Lower lobe of right lung (tissue), 2 donors: ENCODE data around the gene YWHAB. TPM values are rescaled to one million over a fixed set of nuclear protein-coding genes. Genes with fewer than 3 reads are reported as not detected.

ENCODE experiments used
- ATAC-seq, 2 donors: fragments of 200-7000 bp; cut with Tn5 transposase; one replicate each; pipeline ENCODE4 v1.9.1; 2020 to 2022; ENCODE audit warnings: mild to moderate bottlenecking in 2 of 2, moderate library complexity in 2 of 2
- DNase-seq: peaks from one replicate; pipeline ENCODE4 v3.0.0-alpha.2; 2020
- H3K27ac ChIP-seq: fragments of 200-600 bp; one replicate; pipeline ENCODE4 v1.8.0; 2022
- H3K27me3 ChIP-seq: fragments of 200-600 bp; one replicate; pipeline ENCODE4 v1.8.0; 2022; ENCODE audit warnings: low read depth
- H3K36me3 ChIP-seq: fragments of 200-600 bp; one replicate; pipeline ENCODE4 v1.8.0; 2022; ENCODE audit warnings: mild to moderate bottlenecking
- H3K4me1 ChIP-seq: fragments of 200-600 bp; one replicate; pipeline ENCODE4 v1.8.0; 2022
- H3K4me3 ChIP-seq: fragments of 200-600 bp; one replicate; pipeline ENCODE4 v1.8.0; 2022; ENCODE audit warnings: mild to moderate bottlenecking
- H3K9me3 ChIP-seq: fragments of 200-600 bp; one replicate; pipeline ENCODE4 v1.8.0; 2022
- intact Hi-C: fragments of 100-400 bp; cut with DNase I; formaldehyde crosslinking; loops from one replicate; pipeline ENCODE4 v1.11.0; 2022
- total RNA-seq: library from RNA; stranded (reverse); fragmentation: NEBNext Ultra II Directional; extraction: Animal tissue kit (Norgen Biotek cat#: 25700); gene quantifications from one replicate; pipeline ENCODE4 v1.2.1, GENCODE V29; 2021
- TF ChIP-seq, protein P1 (sequence below): fragments of 200-600 bp; IDR thresholded peaks from one replicate; pipeline ENCODE4 v1.8.0; 2022; ENCODE audit warnings: antibody characterized with exemption, mild to moderate bottlenecking
- donor health status: DM: no; HTN: yes; CAD: no; lungs with severe emphysema.

The YWHAB gene
- total RNA-seq, 1 donor from 2014 or later: 193 TPM

- DNase-seq: no peak
- H3K27ac ChIP-seq: no peak overlapping the region
- H3K4me1 ChIP-seq: peaks cover 80% of the 10 kb centered on the region
- H3K27me3 ChIP-seq: no peaks in the 10 kb centered on the region
- TF ChIP-seq, protein P1, sequence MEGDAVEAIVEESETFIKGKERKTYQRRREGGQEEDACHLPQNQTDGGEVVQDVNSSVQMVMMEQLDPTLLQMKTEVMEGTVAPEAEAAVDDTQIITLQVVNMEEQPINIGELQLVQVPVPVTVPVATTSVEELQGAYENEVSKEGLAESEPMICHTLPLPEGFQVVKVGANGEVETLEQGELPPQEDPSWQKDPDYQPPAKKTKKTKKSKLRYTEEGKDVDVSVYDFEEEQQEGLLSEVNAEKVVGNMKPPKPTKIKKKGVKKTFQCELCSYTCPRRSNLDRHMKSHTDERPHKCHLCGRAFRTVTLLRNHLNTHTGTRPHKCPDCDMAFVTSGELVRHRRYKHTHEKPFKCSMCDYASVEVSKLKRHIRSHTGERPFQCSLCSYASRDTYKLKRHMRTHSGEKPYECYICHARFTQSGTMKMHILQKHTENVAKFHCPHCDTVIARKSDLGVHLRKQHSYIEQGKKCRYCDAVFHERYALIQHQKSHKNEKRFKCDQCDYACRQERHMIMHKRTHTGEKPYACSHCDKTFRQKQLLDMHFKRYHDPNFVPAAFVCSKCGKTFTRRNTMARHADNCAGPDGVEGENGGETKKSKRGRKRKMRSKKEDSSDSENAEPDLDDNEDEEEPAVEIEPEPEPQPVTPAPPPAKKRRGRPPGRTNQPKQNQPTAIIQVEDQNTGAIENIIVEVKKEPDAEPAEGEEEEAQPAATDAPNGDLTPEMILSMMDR: no peak
- no peak overlapping the region for H3K4me3 ChIP-seq
- no peaks in the 10 kb centered on the region for H3K9me3 ChIP-seq
- H3K36me3 ChIP-seq: peaks cover 12% of the 10 kb centered on the region
- intact Hi-C loops: no loop called here
- ATAC-seq: peak in 1 of 2 donors; percentile 23
These were observed 11.6 kb downstream of the YWHAB start for GRCh38 chr20:44897133-44897532.

- peaks cover 44% of the 10 kb centered on the region for H3K36me3 ChIP-seq
- intact Hi-C loops: no loop called here
- H3K4me3 ChIP-seq: no peak overlapping the region
- TF ChIP-seq, protein P1: no peak
- no peaks in the 10 kb centered on the region for H3K27me3 ChIP-seq
- H3K27ac ChIP-seq: no peak overlapping the region
- H3K9me3 ChIP-seq: no peaks in the 10 kb centered on the region
- ATAC-seq (peak in 1 of 2 donors; percentile 31), DNase-seq (no peak)
- peaks cover 51% of the 10 kb centered on the region for H3K4me1 ChIP-seq
These were observed 14.8 kb downstream of the YWHAB start for GRCh38 chr20:44900231-44900854.

DNA sequence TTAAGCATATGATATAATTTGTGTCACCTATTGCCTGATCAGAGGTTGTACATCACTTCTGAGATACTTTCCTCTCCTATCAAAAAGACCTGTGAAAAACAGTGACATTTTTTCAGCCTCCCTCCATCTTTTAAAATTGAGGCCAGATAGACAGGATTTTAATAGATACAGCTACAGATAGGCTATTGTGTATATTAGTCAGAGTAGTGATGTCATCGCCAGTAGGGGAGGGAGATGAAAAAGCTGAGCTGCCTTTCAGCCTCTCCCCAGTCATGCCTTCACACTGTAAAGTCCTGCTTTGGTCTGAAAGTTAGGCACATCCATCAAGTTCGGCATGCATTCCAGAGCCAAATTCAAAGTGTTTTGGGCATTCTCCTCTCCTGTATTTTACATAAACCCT lies 16.5 kb downstream of the YWHAB start:
- intact Hi-C loops: no loop called here
- DNase-seq: no peak
- no peak overlapping the region for H3K4me3 ChIP-seq
- ATAC-seq: no peak
- H3K27ac ChIP-seq: no peak overlapping the region
- H3K36me3 ChIP-seq: peaks cover 60% of the 10 kb centered on the region
- no peaks in the 10 kb centered on the region for H3K9me3 ChIP-seq
- no peaks in the 10 kb centered on the region for H3K27me3 ChIP-seq
- peaks cover 35% of the 10 kb centered on the region for H3K4me1 ChIP-seq
- TF ChIP-seq, protein P1: no peak

- TF ChIP-seq, protein P1: no peak
- Histone ChIP-seq H3K9me3 (no peaks in the 10 kb centered on the region), H3K27me3 (no peaks in the 10 kb centered on the region), H3K4me1 (peaks cover 17% of the 10 kb centered on the region), H3K27ac (no peak overlapping the region), H3K36me3 (peaks cover 79% of the 10 kb centered on the region), H3K4me3 (no peak overlapping the region)
- no peak for ATAC-seq
- intact Hi-C loops: no loop called here
- DNase-seq: no peak
These were observed 18.9 kb downstream of the YWHAB start for GRCh38 chr20:44904377-44904776.

DNA sequence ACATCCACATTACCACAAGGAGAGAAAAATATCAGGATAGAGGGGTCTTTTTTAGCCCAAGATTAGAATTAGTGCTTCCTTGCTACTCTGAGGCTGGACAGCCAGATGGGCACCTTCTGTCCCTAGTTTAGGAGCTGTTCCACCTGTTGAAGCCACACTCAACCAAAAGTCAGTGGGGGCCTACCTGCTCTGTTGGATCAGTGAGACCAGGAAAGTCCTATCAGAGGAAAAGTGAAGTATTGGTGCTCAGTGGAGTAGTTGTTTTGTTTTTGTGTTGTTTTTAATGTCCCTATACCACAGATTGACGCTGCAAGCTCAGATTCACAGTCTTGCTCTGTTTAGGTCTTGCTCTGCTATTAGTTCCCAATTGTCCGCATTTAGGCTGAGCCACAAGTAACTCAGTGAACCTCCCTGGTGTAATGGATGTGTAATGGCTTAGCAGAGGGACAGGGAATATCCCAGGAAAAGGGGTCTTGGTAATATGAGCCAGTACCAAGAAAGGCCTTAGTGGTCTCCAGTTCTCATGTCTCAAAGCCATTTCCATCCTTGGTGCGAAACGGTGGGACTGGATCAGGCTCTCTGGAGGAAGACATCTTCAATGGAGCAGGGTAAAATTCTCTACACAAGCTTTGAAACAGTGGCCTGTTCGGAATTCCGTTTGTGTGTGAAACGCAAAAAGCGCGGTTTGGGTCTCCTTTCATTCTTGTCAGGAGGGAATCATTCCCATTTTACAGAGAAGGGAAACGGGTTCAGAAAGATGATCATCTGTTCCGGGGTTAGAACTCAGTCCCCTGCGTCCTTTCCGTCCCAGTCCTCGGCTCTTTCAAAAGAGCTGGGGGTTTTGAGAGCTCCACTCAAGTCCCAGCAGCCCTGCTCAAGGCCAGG lies 23.7 kb downstream of the YWHAB start:
- Histone ChIP-seq H3K27ac (no peak overlapping the region), H3K9me3 (no peaks in the 10 kb centered on the region), H3K4me3 (peak overlapping the region; percentile 74), H3K27me3 (no peaks in the 10 kb centered on the region), H3K36me3 (peaks cover 54% of the 10 kb centered on the region), H3K4me1 (peaks cover 23% of the 10 kb centered on the region)
- intact Hi-C loops: no loop called here
- DNase-seq: no peak
- TF ChIP-seq, protein P1: no peak
- no peak for ATAC-seq
